Stimulated activated CD8-positive, alpha-beta memory T cell treated with anti-CD3 and anti-CD28 coated beads, Interleukin-2, amount 100 ng/mL, for 48 hours (primary cell): ENCODE measurements around the gene GPC6.

Source experiments
- DNase-seq, 2 donors: peaks; one replicate each; pipeline ENCODE4 v3.0.0-alpha.2; 2020; ENCODE audit warnings: low read depth in 2 of 2

GPC6 gene

GRCh38 chr13:93561576-93562225 lies 335.1 kb downstream of the GPC6 start:
- no peak for DNase-seq

GRCh38 chr13:93562676-93563075 lies 336.1 kb downstream of the GPC6 start:
- no peak for DNase-seq

GRCh38 chr13:93577105-93577504 lies 350.5 kb downstream of the GPC6 start:
- DNase-seq, result no peak

GRCh38 chr13:93589788-93590187 lies 363.2 kb downstream of the GPC6 start:
- DNase-seq, result no peak

GRCh38 chr13:93603043-93603442 lies 376.4 kb downstream of the GPC6 start:
- DNase-seq, result no peak

DNA sequence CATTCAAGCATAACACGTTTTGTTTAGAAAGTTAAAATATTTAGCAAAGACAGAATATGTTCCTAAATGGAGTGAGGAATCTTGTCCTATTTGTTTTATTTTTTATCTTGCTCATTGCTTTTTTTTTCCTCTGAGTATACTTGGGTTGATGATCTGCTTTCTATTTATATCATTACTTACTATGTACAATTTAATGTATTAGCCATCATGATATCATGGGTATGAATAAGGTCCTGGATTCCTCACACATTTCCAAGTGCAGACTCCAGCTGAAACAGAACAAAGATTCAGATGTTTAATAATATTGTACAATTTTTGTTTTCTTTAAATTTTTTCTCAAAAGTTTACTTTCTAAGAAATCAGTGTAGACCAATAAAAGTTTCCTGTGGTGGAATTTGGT lies 388.2 kb downstream of the GPC6 start:
- DNase-seq, result no peak

GRCh38 chr13:93620181-93620765 lies 393.7 kb downstream of the GPC6 start:
- DNase-seq, result no peak

- DNase-seq, result no peak
Measured at GRCh38 chr13:93621051-93621450, 394.4 kb downstream of the GPC6 start.

DNA sequence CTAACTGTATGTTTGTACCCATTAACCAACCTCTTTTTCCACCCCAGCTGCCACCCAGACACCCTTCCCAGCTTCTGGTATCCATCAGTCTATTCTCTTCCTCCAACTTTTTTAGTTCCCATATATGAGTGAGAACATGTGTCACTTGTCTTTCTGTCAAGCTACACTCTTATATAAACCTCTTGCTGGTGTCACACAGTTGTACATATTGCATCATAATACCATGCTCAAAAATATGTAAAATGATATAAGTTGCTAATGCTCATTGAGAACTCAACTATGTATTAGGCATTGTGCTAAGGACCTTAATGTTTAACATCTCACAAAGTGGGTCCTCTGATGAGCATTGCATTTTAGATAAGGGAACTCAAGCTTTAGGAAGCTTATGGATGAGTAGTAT lies 395.4 kb downstream of the GPC6 start:
- DNase-seq, result no peak

DNA sequence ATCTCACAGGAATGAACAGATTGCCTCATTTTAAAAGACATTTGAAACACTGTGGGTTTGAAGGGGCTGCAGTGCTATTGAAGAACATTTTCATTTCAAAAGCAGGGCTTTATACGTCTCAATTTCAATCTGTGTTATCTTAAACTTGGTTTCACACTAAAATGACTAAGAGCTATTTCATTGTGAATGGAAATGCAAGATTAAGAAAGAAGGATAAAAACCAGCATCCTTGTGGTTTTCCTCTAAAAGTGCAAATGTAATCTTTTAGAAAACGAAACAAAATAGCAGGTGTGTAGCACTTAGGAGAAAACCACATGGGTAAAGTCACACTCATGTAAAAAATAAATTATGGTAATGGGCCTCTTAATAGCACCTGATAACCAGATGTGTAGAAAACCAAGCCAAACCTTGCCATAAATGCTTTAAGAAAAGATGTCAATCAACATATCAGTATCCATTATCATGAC lies 397.7 kb downstream of the GPC6 start:
- no peak for DNase-seq

- no peak for DNase-seq
Measured at GRCh38 chr13:93625536-93625935, 398.9 kb downstream of the GPC6 start.

DNA sequence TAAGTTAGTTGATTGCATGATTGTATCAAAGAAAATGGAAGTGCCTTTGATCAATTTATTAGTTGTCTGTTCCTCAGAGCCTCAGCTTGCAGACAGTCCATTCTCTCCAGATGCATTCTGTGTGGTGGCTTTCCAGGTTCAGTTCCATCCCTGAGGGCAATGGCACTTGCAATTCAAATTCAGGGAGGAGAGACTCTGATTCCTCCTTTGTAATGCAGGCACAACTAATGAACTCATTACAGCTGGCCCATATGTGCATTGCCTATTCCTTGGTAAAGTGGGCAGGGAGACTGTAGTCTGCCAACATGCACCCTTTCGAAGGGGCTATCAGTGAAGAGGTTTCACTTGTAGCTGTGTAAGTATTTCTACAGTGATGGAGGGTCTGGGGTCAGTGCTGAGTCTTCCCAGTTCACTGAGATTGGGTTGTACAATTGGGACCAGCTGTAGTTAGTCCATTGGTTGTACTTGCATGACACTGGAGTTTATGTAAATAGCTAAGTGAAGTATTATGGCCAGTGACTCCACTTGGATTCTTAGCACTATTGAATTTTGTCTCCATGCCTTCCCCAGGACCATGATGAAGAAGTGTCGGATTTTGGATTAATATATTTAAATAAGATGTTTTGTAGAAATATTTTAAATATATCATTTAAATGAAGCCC lies 401.7 kb downstream of the GPC6 start:
- DNase-seq, result no peak

GRCh38 chr13:93635616-93636032 lies 409.0 kb downstream of the GPC6 start:
- DNase-seq, result no peak

DNA sequence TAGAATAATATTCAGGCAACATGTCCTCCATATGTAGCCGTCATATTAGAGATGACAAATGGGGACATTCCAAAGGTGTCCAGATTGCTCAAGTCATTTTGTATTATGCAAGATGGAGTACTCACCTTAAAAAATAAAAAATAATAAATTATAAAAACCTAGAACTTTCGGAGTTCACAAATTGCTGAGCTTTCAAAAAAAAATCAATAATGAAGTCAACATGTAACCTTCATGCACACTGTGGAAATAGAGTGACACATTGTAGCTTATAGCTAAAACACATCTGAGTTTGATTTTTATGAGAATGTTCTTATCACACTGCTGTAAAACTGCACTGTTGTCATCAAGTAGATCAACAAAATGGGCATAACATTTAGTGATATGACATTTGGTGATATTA lies 411.2 kb downstream of the GPC6 start:
- DNase-seq, result no peak

- no peak for DNase-seq
Measured at GRCh38 chr13:93640452-93640851, 413.8 kb downstream of the GPC6 start.

- DNase-seq, result no peak
Measured at GRCh38 chr13:93646245-93646644, 419.6 kb downstream of the GPC6 start.

- DNase-seq, result no peak
Measured at GRCh38 chr13:93649496-93649895, 422.9 kb downstream of the GPC6 start.

DNA sequence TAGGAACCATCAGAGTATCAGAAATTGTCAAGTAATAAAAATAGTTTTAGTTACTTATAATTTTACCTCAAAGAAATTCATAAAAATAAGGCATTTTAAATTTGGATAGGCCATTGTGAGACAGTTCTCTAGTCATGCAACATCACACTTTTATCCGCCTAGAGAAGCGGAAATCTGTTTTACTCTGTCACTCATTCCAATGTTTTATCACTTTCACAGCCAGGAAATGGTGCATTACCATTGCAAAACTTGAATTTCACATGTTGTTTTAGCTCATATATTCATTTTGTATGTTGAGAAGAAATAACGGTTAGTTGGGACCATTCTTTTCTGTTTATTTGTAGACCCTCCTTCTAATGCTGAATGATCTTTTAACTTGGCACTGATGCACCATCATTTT lies 427.2 kb downstream of the GPC6 start:
- DNase-seq, result no peak

DNA sequence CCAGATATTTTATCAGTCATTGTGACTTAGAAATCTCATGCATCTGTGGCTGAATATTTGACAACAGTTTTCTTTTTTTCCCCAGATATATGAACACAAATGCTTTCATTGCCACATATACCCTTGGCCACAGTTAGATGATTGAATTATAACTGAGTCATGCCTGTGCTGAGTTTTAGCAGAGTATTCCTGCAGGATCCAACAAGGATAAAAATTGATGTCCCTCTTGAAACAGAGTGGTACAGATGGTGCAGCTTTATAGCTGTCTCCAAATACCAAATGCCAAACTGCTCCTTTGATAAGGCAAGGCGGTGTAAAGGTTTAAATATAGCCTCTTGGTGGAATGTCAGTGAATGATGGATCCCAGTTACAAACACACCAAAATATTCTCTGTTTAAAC lies 428.5 kb downstream of the GPC6 start:
- DNase-seq, result no peak

DNA sequence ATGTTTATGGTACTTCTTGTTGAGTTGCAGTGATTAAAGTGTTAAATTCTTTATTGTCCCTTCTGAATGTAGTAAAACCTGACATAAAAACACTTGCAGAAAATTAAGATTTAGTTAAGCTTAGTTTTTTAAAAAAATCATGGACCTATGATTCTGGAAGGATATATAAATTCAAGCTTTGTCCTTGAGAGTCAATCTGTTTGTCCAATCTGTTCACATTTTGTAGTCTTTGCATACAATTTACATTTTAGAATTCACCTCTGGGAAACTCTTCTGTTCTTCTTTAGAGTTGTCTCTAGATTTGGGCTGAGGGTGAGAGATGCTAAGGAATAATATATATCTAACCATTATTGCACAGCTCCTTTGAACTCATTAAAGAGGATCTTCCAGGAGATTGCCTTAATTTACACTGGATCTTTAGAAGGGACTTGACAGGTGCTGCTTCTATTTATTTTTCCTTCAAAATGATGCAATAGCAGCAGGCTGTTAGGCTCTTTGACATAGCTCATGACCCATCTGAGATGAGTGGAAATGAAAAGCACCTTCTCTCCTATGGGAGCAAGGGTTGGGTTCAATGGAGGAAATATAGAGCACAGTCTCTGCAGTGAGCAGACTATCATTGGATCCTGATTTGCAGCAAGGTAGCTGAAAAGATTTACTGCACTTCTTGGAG lies 433.9 kb downstream of the GPC6 start:
- no peak for DNase-seq

DNA sequence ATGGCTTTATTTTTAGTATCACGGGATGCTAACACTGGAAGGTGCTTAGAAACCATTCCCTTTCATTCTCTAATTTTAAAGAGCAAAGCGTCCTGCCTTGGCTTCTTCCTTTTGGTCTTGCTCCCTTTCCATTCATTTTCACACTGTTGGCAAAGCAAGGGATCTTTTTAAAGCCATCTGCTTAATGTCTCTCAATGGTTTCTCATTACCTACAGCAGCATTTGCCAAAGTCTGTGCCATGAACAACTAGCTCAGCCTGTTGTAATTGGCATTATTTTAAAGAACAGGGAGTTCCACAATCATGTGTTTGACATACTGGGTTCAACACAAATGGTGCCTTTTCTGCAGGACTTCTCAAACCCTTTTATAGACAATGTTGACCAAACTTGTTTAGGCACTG lies 444.3 kb downstream of the GPC6 start:
- DNase-seq, result no peak

GRCh38 chr13:93672996-93673395 lies 446.4 kb downstream of the GPC6 start:
- DNase-seq, result no peak

DNA sequence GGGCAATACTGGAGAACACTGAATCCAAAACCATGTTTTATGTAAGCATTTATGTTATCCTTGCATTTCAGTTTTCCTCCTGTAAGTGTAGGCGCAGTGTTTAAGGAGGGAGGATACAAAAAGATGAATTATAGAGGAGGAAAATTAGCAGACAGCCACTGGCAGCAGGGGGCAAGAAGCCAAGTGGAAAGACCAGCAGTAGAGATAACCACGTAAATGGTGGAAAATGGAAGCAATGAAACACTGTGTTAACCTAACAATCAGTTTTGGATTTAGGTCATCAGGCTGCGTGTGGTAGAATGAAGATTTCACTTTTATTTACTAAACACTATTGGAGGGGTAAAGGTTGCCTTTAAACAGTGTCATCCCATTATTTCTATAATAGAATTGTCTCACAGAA lies 447.3 kb downstream of the GPC6 start:
- DNase-seq, result no peak
